HG03354 (cell line): ENCODE measurements around the gene CD86.
A peak's percentile ranks its signal among the peaks of the same experiment; 100 is the strongest.
"Not testable (repeated sequence)": the region's sequence is repeated elsewhere in the genome, so short reads cannot be mapped to it uniquely, and the experiment has no call there.

ENCODE experiments used
- ATAC-seq: cut with Tn5 transposase; IDR thresholded peaks from one replicate; pipeline ENCODE4 v1.9.1; 2021; ENCODE audit warnings: mild to moderate bottlenecking; ENCODE audit not compliant: unreplicated experiment, poor library complexity, severe bottlenecking

The CD86 gene

GRCh38 chr3:122112754-122113153, 57.6 kb downstream of the CD86 start:
- ATAC-seq, result no peak

- ATAC-seq, result no peak
These were observed 68.7 kb downstream of the CD86 start for GRCh38 chr3:122123850-122124249.

GRCh38 chr3:122132949-122133540, 77.9 kb downstream of the CD86 start:
- no peak for ATAC-seq

GRCh38 chr3:122146466-122146865, 91.3 kb downstream of the CD86 start:
- ATAC-seq, result peak; percentile 83

- no peak for ATAC-seq
These were observed 93.9 kb downstream of the CD86 start for GRCh38 chr3:122148941-122149627.

- no peak for ATAC-seq
These were observed 96.3 kb downstream of the CD86 start for GRCh38 chr3:122151480-122151879.

GRCh38 chr3:122164983-122165382, 109.8 kb downstream of the CD86 start:
- not testable (repeated sequence) for ATAC-seq

GRCh38 chr3:122167630-122168029, 112.5 kb downstream of the CD86 start:
- no peak for ATAC-seq

GRCh38 chr3:122168044-122168443, 112.9 kb downstream of the CD86 start:
- ATAC-seq, result no peak

- no peak for ATAC-seq
These were observed 114.7 kb downstream of the CD86 start for GRCh38 chr3:122169911-122170310.
